ENCODE measurements around the gene LAMTOR2.
"Not testable (repeated sequence)": the region's sequence is repeated elsewhere in the genome, so short reads cannot be mapped to it uniquely, and the experiment has no call there.

GRCh38 chr1:156071332-156071816 is 16.8 kb downstream of the LAMTOR2 start:
- TF ChIP-seq FOXA1 (IDR thresholded peaks at IDR 0.05); ELF4 (IDR thresholded peaks at IDR 0.05); TARDBP (IDR thresholded peaks at IDR 0.05); FOXK2 (IDR thresholded peaks at IDR 0.05); L3MBTL2 (conservative IDR thresholded peaks at IDR 0.05); NFRKB (IDR thresholded peaks at IDR 0.05): not testable (repeated sequence)

Measured in HEK293T (cell line).